Globus pallidus (tissue), 1 donor: Measurements from ENCODE around the gene RASA1.

Experiments used
- DNase-seq: peaks from one replicate; pipeline ENCODE4 v3.0.0-alpha.2; 2015; ENCODE audit warnings: low spot score

The RASA1 gene

DNA sequence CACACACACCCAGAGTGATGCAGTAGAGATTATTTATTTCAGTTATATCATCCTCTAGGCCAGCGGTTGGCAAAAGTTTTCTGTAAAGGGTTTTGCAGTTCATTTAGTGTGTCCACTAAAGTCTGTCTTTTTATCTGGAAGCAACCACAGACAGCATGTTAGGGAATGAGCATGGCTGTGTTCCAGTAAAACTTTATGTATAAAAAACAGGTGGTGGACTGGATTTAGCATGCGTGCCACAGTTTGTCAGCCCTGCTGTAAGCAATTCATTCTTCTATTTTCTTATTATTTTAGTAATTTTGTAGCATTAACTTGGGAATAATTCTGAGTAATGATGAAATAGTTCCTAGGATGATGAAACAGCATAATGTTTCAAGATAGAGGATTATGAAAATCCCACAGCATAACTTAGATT is 93.4 kb downstream of the RASA1 start:
- DNase-seq, result no peak

DNA sequence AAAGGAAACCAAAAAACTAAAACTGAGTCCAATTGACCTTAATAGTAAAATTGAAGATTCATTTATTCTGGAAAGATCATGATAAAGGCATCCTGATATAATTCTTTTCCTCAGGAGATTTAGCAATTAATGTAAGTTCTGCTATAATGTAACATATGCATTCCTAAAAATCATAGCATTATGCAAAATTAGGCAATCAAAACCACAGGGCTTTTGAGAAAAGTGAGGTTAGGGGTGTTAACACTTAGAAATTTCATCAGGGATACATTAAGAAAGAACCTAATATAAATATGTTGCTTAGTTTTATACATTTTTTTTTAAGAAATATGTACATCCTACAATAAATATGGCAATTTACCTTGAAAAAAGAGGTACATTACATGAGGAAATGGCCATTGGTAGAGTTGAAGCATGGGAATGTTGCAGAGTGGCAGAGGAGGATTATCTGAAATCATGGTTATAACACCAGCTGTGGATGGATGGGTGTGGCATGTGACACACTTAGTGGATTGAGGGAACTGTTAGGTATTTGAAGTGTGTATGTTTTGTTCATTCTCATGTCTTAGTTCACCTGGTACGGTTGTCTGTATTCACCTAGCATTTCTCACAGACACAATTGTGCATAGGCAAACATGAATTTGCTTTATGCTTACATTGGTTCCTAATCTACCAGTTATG is 94.0 kb downstream of the RASA1 start:
- DNase-seq, result no peak

DNA sequence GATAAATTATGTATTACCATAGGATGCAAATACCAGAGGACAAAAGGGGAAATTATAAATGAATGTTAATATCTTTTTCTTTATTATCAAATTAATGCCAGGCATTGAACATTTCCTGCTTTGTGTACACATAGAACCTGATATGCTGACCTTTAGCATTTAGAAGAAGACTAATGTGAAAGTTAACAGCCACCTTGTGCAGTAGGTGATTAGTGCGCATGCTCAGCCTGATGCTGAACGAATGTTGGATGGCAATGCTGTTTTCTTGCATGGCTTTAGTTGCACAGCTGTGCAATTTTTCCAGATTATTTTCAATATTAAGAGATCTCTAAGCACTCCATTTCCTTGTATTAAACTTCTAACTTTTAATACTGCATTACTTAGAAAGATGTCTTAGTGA is 99.6 kb downstream of the RASA1 start:
- no peak for DNase-seq

DNA sequence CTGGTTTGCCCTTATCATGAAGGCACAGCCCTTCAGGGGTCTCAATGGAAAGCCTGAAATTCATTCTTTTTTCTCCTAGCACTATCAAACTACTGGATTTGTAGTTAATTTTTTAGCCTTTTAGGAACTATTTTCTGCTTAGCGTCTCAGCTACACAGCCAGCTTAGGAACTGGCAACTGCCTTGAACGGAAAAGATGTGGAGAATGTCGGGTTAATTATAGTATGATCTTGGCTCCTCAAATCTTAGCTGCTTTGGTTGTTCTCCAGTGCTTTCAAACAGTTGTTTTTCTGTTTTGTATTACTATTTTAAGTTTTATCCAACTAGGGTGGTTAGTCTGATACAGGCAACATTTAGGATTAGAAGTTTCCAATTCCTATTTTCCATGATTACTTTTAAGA is 100.9 kb downstream of the RASA1 start:
- no peak for DNase-seq

DNA sequence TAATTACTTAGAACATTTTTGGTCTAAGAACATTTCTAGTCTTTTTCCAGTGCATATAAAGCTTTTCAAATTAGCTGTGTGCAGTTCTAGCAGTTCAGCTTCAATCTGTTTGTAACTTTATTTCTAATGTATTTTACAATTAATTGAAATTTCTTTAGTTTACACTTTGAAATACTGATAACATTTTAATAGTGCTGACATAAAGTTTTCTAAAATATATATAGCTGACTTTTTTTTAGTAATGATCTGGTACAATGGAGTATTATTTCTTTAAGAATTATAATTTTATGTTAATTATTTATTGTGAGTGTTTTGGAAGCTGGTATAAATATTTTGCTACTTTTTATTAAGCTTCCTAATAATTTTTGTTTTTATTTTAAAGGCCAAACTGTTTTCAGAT is 101.7 kb downstream of the RASA1 start:
- DNase-seq, result no peak

DNA sequence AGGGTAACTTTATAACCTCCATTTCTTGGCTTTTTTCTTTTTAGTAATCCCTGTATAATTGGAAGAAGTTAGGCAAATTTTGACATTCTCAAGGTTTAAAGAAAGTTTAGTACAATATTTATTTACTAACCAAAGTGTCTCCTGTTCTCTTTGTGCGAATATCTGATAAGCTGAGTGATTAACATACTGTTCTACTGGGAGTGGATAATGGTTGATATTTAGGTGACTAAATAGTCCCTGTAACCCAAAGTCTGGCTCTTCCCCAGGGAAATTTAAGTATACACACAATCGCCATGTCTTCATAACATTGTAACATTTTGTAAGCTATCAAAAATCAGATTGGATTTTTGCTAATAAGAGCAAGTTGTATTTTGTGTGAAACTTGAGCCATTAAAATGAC is 105.0 kb downstream of the RASA1 start:
- no peak for DNase-seq

DNA sequence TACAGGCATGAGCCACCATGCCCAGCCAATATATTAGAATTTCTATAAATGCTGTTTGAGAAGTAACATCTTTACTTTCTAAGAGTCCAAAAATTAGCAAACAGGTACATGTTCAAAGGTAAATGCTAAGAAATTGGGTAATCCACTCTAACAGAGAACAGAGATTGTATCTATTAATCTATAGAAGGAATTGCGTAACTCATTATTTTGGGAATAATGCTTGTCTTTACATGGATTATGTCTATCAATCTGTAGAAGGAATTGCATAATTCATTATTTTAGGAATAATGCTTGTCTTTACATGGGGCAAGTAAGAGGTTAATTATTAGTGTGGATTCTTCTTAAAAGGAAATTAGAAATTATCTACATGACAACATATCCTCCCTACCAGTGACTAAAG is 114.5 kb downstream of the RASA1 start:
- no peak for DNase-seq

DNA sequence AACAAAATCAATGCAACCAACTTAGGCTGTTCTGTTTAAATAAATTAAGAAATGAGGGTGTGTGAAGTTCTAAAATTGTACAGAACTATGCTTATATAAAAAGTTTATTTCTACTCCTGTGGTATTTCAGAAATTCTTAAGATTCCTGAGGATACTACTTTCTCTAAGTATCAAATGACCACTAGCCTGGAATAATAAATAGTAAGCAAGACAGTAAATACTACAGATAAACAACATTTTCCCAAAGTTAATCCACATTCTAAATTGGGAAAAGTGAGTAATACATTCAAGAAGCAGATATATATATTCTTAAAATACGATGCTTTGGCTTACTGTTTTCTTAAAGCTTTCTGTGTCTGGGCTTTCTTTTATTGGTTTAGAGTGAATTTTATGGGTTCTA is 115.5 kb downstream of the RASA1 start:
- DNase-seq, result no peak

DNA sequence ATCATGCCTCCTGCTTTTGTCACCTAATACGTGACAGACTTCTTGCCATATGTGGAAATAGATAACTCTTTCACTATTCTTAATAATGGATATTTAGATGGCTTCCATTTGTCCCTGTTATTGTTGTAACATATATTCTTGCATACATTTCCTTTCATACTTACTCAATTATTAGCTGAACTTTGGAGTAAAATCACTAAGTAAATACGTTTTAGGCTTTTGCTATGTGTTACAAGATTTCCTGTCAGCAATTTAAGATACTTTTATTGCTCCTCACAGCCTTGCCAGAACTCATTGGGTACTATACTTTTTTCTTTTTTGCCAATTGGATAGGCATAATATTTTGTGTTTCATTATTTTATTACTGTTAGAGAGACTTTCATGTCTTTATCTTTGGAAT is 118.1 kb downstream of the RASA1 start:
- no peak for DNase-seq

DNA sequence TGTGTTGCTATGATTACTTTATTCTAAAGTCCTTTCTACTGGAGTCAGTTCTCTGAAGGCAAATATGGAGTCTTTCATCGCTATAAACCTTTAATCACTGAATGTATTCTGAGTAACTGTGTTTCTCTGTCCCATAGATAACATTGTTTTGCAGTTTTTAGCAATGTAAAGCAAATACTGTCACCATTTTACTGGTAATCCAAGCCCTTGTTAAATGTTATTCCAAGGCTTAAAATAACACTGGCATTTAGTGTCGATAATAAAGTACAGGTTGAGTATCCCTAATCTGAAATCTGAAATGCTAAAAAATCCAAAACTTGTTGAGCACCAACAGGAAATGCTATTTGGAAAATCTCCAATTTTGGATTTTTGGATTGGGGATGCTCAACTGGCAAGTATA is 120.4 kb downstream of the RASA1 start:
- no peak for DNase-seq

DNA sequence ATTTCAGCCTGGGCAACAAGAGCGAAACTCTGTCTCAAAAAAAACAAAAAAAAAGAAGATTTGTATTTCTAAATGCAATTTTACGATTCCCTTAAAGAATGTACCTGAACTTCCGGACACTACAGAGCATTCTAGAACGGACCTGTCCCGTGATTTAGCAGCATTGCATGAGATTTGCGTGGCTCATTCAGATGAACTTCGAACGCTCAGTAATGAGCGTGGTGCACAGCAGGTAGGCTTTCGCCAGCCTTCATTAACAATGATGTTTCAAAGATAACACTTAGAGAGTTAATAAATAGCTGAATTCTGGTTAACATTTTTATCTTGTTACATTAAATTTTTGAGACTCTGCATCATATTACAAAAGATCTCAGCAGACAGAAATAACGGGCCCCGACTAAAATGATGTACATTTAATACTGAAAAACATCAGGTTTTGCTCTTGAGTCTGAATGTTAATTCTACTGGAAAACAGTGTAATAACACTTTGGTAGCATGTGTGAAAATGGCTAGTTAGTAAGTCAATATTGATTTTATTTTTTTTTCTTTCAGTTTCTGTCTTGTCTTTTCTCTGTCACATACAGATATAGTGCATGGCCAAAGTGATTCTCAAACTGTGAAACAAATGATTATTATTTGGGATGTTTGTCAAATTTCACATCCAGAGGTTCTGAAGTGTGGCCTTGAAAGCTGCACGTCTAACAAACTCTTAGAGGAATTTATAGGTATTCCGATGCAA is 121.8 kb downstream of the RASA1 start:
- no peak for DNase-seq

DNA sequence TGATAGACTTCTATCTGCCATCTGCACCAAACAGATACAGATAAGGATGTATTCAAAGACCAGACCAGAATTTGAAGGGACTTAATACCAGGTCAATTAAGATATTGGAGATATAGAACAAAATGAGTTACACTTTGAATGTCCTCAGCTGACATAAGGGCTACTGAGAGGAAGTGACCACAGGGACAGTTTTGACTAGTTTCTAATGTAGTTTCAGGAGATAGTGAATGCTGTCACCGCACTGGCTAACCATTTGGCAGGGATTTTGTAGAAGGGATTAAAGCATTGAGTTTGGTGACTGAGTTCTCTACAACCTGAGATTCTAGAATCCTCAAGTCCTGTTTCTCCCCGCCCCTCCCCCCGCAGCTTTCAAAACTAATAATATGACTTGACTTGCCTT is 122.4 kb downstream of the RASA1 start:
- no peak for DNase-seq

DNA sequence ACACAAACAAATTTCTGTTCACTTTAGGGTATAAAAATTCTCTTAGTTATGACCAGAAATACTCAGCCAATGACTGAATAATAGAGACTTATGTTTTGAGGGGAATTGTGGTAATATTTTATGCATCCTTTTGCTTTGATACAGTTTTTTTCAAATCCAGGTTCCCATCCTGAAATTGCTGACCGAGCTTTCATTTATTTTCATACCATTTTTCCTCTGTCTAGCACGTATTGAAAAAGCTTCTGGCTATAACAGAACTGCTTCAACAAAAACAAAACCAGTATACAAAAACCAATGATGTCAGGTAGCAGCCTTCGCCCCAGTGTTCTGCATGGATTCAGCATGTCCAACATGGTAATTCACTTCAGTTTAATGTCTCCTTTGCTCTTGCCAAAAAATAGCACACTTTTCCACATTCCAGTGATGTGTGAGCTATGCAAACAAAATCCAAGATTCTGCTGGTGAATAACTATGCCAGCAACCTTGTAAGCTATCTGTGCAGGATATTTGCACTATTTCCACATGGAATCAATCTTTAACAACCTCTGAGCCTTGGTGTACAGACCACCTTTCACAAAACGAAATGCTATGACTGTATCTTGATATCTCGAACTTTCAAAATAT is 123.0 kb downstream of the RASA1 start:
- DNase-seq, result no peak

DNA sequence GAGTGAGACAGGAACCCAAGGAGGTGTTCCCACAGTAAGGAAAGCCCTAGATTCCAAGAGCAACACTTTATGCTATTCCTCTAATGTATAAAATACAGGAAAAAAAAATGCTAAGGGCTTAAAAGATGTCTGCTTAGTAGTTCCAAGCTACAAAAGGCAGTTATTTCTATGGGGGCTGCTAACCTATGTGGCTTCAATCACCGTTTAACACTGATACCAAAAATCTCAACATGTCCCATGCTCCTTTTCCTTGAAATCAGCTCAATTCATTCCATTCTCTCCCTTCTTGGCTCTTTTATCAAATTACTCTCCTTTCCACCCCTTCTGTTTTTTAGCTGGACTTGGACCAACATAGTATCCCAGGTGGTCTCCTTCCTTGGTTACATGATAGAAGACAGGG is 124.5 kb downstream of the RASA1 start:
- DNase-seq, result no peak

DNA sequence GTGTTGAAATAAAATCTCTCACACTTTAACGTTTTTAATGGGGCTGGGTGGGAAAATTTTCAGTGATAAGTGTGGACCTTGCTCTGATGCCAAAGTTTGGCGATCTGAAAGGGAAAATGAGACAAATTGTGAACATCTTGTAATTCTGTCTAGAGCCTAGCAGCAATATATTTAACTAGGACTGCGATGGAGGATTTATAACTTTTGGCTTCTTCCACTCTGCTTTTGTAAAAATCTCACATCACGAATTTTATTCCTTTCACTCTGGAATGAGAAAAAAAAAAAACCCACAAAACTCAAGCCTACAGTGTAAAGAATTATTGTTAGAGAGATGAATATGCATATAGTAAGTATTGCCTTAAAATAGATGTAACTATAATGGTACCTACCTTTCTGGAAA is 125.1 kb downstream of the RASA1 start:
- no peak for DNase-seq

DNA sequence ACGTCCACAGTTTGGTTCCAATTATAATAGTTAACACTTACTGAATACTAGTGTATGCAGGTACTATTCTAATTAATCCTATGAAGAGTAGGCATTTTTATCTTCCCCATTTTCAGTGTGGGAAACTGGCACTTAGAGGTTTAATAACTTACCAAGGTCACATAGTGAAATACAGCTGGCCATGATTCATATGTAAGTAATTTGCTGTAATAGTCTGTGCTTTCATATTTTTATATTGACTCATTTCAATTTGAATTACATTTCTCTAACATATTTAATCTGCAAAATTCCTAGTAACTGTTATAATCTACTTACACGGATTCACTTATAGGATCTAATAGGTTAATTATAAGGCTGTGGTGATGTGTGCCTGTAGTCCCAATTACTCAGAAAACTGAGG is 125.6 kb downstream of the RASA1 start:
- DNase-seq, result no peak

DNA sequence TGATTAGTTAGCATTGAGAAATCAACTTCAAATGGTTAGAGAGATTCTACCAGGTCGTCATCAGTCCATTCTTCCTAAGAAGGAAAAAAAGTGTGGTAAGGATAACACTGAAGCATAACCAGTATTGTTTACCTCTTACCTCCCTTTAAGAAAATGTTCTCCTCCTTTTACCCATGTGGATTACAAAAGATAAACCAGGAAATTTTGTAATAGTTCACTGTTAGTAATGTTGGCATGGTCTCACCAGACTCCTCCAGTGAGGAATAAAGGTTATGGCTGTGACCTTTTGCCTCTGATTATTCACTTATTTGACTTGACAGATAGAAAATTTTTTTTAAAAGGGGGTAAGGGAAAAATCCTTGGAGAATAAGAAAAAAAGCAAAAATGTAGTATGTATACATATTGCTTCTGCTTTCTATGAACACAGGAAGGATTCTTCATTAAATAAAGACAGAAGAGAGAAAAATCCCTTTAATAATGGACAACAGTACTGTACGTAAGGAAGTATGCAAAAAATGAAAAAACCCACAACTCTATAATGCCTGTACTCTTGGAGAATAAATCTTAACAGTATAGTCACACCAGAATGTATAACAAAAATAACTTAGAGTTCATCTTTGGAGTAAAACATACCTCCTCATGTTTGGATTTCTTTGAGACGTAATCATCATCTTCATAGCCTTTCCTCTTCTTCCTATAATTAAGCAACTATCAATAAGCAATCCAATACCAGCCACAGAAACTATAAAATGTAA is 126.9 kb downstream of the RASA1 start:
- no peak for DNase-seq

DNA sequence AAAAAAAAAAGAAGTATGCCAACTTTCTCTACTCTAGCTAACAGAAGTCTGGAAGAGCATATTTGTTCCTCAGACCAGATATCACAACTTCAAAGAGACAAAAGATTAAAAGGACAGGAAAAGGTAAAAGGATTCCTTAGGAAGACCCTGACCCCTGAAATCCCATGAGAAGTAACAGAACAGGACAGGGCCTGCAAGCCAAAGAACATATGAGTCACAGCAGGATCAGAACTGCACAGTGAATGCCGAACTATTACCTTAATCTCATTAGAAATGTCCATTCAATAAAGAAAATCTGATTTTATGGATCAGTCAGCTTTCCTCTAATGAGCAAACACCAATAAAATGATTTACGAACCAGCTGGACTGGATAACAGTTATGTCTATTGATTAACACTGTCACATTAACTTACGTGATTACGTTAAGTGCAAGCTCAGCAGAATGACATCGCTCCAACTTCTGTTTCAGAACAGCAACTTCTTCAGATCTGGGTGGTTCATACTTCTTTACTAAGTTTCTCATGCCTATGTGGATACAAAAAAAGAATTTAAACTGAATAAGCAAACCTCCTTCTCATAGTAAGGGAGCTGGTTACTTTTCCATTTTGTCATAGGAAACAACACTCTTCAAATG is 131.4 kb downstream of the RASA1 start:
- no peak for DNase-seq

DNA sequence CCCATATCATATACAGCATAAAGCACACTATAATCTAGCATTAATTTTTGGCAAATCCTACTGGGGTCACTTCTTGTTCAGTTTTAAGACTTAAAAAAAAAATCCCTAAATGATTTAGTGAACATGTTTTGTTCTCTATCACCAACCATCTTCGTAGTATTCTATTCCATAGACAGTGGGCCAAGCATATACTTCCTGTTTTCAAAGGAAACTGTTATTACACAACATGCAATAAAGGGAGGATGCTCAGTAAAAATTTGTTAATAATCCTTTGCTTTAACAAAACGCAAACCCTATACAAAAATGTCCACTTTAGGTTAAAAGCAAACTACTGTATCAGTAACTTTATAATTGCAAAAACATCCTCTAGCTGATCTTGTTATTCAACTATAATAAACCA is 132.0 kb downstream of the RASA1 start:
- DNase-seq, result no peak

DNA sequence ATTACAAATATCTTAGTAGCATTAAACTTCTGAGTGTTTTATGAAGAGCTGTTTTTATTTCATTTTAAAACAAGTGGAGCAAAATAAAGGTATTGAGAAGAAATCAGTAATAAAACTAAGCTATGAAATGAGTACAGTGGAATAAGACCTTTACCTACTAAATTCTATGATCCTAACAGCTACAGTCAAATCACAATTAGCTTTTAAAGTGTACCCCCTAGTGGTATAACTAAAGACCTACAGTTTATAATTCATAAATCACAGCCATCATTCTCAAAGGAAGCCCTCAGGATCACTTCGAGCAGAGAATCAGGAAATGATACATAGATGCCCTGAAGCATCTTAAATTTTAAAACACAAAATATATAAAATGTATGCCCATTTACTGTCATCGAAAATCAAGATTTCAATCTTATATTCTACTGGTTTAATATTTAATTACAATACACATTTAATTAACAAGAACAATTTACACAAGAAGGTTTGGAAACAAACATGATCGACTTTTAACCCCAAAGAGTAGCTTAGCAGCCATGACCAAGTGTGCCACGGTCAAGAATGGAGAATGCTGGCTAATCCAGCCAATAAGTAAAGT is 132.7 kb downstream of the RASA1 start:
- DNase-seq, result peak; percentile 34

DNA sequence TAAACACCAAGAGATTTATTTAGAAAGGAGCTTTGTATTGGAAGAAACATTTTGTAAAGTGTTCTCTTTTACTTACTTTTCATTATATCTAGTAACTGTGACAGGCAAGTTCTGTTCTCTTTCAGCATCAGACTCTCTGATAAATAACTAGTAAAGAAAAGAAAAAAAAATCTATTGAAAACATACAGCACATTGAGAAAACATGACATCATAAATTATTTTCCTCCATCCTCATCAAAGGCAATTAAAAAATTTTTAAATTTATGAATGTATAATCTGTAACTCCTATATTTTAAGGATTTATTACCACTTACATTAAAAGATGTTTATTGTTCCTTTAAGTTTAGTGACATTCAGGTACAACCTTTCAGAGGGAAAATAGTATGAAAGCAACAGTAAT is 133.9 kb downstream of the RASA1 start:
- DNase-seq, result no peak

DNA sequence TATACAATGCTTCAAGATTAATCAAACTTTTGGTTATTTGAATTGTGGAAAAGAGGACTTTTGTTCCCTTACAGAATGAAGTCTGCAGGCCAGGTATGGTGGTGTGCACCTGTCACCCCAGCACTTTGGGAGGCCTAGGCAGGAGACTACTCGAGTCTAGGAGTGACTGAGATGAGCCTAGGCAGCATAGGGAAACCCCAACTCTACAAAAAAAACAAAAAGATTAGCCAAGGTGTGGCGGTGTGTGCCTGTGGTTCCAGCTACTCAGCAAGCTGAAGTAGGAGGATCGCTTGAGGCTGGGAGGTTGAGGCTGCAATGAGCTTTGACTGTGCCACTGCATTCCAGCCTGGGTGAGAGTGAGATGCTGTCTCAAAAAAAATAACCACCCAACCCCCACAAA is 135.7 kb downstream of the RASA1 start:
- no peak for DNase-seq
